ENCODE measurements around the gene WFIKKN2. TPM values are rescaled to one million over a fixed set of nuclear protein-coding genes. Genes with fewer than 3 reads are reported as not detected.

WFIKKN2 gene
- polyA plus RNA-seq, 4 donors, result 1.3 to 12.5 (median 1.4) TPM

DNA sequence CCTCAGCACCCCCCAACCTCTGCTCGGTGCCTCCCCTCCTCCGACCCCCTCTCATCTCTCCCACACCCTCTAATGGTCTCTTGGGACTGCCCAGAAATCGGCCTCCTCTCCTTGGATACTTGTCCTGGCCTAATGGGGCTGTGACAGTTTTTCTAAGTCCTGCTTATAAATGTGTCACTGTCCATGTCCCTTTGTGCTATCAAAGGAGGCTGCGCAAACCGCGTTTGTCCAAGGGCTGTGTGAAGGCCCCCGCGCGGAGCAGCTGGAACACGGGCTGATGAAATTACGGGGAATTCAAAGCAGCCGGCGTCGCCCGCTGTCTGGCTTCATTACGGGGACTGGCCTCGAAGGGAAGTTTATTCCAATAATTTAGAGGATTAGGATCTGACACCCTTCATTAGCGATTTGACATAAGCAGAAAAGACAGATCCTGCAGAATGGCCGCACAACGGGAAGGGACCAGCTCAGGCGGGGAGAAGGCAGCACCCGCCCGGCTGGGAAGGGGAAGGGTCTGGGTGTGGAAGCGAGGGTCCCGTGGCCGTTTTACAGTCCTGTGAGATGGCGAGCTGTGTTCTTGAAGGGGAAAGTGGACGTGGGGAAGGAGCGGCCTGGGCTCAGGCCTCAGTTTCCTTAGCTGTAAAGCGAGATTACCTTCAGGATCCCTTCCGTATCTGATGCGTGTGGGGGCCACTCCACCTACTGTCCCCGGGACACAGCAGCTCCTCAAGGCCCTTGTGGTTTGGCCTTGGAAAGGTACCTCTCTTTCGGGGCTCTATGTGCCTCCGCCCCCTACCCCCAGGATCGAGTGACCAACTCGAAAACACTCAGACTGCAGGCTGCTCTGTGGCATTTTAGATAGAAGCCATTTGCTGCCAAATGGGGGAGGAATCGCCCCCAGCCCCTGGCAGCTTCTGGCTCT is 1.6 kb upstream of the WFIKKN2 start:
- no peak for DNase-seq (ENCODE audit: low read depth in 4 of 4, low spot score in 3 of 4)

DNA sequence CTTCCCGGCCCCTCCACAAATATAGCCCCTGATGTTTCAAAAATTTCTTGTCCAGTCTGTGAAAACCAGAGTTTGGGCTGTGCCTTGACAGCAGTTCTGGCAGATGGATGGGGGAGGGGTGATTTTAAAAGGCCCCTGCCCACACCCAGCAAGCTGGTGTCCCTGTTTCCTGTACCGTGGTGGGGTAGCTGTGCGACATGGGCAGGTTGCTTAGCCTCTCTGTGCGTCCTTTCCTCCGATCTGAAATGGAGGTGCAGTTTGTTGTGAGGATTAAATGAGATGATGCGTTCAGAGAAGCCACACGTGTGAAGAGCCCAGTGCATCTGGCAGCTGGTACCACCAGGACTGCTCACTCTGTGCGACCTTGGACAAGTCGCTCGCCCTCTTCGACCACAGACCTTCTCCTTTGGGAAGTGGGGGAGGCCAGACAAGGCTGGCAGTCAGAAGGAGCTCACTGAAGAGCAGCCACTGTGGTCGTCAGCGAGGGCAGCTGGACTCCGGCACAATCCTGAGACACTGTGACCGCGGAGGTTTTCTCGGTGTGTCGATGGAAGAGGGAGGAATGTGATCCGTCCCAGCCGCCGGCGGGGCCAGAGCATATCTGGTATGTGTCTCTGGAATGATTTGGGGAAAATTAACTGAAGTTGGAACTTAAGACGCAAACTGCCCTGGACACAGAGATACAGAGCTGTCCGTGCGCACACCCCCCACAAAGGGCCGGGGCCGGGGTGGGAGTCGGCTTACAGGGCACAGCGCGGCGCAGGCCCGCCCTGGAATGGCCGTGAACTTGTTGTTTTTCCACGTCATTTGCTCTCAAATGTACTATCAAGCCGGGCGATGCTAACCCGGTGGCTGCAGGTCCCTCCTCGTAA is 721 bp upstream of the WFIKKN2 start:
- no peak for DNase-seq (ENCODE audit: low read depth in 4 of 4, low spot score in 3 of 4)

DNA sequence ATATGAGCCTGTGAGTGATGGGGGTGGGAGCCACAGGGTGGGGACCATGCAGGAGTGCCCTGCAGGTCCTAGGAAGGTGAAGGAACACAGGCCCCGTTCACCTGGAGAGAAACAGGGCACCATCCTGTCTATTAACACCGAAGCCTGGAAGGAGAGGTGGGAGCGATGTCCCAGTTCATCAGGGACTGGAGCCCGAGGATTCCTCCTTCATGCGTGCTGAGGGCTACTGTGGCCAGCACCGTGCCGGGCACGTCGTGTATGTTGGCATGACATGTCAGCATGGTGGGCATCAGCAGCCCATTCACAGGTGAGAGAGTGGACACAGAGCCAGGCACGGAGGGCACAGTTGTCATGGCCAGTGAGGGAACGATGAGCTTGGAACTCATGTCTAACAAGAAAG is 1.4 kb downstream of the WFIKKN2 start:
- no peak for DNase-seq (ENCODE audit: low read depth in 4 of 4, low spot score in 3 of 4)

DNA sequence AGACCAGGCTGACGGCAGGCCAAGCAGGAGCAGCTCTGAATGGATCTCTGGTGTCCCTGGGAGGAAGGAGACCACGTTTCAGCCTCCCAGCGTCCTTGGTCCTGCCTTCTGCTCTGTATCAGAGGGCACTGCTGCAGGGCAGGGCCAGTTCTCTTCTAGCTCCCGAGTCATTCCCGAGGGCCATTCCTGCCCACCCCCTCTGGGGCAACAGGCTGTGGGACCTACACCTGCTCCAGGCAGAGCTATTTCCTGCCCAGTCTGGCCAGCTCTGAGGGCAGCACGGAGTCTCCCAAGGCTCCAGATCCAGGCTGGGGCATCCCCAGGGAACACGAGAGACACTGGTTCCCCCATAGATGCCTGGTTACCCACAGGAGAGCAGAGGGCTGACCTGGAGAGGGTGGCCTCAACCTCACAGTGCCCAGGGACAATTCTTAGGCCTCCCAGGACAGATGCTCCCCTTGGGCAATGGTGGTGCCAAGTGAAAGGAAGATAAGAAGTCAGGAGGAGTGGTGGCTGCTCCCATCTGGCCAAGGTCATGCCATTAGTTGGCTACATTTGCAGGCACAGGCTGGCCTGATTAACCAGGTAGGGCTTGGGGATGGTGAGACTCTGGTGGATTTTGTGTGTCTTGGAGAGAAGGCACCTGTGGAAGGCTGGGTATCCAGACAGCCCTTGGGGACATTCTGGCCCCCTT is 2.0 kb downstream of the WFIKKN2 start:
- no peak for DNase-seq (ENCODE audit: low read depth in 4 of 4, low spot score in 3 of 4)

DNA sequence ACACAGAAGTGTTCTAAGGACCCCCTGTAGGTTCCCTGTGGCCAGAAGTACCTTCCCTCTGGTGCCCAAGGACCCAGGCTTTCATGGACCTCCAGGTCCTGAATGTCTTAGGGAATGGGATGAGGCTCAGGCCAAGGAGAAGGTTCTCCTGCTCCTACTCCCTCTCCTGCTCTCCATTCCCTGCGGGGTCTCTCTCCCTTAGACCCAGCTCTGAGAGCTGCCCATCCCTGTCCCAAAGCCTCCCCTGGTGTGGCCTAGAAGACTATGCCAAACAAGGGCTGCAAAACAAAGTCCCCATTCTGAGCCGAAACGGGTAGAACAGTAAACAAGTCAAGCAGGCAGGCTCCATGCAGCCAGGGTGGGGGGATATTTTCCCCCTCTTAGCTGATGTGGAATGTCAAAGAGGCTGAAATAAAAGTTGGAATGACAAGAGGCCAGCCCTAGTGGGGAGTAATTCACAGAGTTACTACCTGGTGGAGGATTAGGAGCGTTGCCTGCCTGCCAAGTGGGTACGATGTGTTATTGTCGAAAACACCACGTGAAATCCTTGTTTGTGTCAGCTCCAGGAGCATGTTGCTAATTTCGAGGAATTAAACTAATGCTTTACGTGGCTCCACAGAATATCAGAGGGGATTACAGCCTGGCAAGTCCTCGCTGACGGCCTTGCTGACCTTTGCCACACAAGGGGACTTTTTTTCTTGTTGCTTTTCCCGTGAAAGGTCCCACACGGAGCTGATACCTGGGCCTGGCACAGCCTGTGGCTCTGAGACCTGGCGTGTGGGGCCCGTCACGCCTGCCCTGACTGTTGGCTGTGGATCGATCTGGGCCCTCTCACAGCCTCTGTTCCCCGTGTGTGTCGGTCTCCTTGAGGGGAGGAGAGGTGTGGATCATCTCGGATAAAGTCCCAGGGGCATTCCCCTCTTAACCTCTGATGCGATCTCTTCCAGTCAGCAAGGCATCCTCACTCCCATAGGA is 2.9 kb downstream of the WFIKKN2 start:
- DNase-seq (ENCODE audit: low read depth in 4 of 4, low spot score in 3 of 4), result no peak

DNA sequence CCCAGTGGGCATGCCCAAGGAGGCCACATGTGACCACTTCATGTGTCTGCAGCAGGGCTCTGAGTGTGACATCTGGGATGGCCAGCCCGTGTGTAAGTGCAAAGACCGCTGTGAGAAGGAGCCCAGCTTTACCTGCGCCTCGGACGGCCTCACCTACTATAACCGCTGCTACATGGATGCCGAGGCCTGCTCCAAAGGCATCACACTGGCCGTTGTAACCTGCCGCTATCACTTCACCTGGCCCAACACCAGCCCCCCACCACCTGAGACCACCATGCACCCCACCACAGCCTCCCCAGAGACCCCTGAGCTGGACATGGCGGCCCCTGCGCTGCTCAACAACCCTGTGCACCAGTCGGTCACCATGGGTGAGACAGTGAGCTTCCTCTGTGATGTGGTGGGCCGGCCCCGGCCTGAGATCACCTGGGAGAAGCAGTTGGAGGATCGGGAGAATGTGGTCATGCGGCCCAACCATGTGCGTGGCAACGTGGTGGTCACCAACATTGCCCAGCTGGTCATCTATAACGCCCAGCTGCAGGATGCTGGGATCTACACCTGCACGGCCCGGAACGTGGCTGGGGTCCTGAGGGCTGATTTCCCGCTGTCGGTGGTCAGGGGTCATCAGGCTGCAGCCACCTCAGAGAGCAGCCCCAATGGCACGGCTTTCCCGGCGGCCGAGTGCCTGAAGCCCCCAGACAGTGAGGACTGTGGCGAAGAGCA is 4.4 kb downstream of the WFIKKN2 start:
- no peak for DNase-seq (ENCODE audit: low read depth in 4 of 4, low spot score in 3 of 4)

DNA sequence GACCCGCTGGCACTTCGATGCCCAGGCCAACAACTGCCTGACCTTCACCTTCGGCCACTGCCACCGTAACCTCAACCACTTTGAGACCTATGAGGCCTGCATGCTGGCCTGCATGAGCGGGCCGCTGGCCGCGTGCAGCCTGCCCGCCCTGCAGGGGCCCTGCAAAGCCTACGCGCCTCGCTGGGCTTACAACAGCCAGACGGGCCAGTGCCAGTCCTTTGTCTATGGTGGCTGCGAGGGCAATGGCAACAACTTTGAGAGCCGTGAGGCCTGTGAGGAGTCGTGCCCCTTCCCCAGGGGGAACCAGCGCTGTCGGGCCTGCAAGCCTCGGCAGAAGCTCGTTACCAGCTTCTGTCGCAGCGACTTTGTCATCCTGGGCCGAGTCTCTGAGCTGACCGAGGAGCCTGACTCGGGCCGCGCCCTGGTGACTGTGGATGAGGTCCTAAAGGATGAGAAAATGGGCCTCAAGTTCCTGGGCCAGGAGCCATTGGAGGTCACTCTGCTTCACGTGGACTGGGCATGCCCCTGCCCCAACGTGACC is 5.0 kb downstream of the WFIKKN2 start:
- no peak for DNase-seq (ENCODE audit: low read depth in 4 of 4, low spot score in 3 of 4)

DNA sequence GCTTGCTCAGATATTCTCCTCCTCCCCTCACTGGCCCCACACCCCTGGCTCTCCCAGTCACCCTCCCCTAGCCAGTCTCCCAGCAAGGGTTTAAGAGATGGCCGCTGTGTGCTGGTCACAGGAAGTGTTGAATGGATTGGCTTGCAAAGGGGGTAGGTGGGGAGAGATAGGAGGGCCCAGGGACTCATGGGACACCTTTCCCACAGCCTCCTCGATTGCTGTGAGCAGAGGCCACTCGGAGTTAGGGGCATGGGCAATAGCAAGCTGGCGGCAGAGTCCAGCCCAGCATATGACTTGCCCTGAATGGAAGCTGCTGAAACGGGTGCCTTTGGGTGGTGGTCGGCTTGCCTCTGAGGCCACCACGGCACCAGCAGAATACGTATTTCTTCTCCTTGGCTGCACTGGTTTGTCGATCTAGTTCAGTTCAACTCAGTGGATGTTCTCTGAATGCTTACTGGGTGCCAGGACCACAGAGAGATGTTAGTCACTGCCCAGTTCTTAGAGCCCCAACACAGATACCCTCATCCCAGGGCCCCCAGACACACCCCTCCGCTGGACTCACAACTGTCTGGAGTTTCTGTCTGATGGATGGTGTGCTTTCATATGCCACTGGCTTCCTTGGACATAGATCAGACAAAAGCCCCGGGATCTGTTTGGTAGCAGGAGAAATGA is 6.0 kb downstream of the WFIKKN2 start:
- no peak for DNase-seq (ENCODE audit: low read depth in 4 of 4, low spot score in 3 of 4)

DNA sequence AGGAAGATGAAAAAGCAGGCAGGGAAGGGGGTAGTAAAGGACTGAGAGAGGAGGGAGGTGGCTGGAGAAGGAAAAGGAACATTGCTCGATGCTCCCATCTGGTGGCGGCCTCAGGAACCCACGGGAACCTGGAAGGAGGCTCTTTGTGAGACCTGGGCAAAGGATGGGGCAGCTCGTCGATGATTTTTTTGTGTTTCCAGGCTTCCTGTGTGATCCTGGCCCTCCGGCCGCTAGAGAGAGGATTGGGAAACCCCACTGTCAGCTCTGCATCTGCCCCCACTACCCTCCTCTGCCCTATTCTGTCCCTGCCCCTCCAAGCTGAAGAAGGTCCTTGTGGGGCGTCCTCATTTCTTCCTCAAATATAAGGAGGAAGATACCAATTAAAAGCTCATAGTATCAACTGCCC is 6.6 kb downstream of the WFIKKN2 start:
- DNase-seq (ENCODE audit: low read depth in 4 of 4, low spot score in 3 of 4), result no peak

DNA sequence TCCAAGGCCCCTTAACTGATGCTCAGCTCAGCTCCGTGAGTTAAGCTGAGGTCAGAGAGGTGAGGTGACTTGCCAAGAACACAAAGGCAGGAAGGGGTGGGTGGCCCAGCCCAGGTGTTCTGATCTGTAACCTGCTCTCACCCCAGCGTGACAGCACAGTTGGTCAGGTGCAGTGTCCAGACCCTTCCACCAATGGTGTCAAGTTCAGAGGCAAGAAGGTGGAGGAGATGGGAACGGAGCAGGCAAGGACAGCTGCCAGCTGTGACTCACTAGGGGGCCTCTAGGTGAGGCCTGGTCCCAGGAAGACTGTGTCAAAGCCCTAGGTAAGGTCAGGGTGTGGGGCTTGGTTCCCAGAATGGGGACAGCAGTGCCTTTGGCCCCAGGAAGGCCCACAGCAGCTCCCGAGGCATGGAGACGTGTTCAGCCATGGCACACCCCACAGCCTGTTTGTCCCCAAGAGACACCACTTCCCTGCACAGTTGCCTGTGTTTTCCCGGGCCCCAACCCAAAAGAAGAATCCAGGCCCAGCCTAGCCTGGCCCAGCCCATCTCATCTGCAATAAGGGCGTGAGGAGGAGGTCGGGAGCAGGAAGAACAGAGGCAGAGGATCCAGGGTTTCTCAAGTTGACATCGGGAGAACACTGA is 7.2 kb downstream of the WFIKKN2 start:
- no peak for DNase-seq (ENCODE audit: low read depth in 4 of 4, low spot score in 3 of 4)

DNA sequence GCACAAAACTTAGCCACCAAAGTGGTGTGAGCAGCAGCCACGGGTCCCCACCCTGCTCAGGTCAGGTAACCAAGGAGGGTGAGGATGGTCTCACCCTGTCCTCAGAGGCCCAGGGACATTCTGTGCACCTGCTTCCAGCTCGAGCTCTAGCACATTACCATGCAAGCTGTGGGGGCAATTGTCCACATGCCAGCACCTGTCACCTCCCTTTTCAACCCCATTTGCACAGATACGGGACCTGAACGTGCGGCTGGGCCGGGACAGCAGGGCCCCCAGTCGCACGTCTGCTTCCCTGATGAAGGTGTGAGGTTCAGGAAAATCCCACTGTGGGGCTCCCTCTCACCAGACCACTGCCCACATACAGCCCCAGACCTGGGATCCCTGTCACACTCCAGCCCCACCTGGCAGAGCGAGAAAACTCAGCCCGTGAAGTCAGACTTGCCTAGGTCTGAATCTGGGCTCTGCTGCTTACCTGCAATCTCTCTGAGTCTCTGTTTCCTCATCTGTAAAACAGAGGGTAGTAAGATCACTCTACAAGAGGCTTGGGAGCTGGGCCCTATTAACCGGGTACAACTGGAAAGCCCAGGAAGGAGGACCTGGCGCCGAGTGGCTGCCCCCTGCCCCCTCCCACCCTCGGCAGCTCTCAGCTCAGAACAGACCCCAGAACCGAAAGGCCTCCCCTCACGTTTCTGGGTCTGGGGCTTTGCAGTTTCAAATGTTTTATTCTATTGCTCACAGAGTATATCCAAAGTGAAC is 7.9 kb downstream of the WFIKKN2 start:
- no peak for DNase-seq (ENCODE audit: low read depth in 4 of 4, low spot score in 3 of 4)

DNA sequence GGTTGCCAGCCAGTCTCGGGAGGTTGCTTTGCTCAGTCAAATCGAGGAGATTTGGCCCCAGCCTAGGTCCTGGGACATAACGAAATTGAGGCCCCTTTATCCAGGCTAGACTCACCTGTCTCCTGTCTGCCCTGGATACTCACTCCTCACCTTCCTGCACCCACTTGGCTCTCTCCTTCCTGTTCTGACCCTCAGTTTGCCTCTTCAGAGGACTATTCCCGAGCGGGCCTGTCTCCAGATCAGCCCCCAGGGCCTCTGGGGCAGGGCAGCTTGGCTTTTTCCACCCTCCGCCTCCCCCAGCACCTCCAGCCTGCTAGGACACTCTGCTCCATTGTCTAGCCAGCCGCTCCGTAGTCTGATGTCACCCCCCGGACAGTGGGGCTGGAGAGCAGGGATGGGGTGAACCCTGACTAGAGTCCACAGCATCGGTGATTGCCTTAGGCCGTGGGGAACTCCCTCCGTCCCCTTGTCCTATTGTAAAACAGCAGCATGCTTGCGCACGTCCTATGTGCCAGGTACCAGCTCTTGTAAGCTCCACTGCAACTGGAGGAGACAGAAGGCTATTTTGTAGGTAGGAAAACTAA is 8.8 kb downstream of the WFIKKN2 start:
- no peak for DNase-seq (ENCODE audit: low read depth in 4 of 4, low spot score in 3 of 4)

DNA sequence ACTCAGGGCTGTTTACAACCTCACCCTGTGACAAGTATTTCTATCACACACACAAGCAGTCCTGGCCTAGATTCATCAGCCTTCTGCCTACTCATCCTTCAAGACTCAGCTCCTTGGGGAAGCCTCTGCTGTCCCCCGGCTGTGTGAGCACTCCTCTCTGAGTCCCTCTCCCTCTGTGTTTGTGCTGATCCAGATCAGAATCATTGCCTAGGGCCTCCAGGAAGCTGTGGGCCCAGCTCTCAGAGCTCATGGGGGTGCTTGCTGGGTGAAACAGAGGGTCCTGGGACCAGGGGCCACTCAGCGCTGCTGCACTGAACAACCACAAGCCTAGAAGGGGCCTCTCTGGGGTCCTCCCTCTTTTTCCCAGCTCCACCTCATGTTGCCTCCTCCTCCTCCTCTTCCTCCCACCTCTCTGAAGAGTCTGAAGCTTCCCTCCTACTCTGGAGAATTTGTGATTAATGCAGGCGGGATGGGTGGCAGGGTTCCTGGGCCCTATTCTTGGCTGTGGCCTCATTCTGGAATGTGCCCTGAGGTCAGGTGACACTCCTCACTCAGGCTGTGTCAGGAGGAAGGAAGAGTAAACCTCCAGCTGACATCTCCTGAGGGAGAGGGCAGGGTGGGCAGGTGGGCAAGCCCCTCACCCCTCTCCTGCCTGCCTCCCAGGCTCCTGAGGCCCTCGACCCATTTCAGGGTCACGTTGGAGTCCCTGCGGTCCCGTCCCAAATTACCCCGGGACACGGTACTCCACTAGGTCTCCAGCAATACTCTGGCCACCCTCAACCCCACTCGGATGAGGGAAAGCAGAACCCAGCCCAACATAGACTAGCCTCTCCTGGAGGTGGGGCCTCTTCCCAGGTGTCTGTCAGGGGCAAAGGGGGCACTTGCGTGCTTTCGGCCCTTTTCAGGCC is 10.1 kb downstream of the WFIKKN2 start:
- DNase-seq (ENCODE audit: low read depth in 4 of 4, low spot score in 3 of 4), result no peak

DNA sequence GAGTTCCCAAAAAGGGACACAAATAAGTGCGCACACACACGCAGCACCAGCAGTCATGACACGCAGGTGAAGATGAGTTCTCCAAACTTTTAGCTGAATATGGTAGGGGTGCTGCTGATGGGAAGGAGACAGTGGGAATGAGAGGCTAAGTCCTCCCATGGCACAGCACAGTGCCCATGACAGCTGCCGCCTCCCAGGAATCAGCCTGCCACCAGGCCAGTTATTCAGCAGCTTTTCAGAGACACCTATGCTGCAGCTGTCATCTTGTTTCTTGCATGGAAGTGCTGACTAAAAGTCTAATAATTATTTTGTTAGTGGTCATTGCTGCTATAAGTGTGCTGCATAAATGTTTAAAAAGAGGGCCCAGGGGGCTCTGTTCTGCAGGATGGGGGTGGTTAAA is 12.2 kb downstream of the WFIKKN2 start:
- no peak for DNase-seq (ENCODE audit: low read depth in 4 of 4, low spot score in 3 of 4)

DNA sequence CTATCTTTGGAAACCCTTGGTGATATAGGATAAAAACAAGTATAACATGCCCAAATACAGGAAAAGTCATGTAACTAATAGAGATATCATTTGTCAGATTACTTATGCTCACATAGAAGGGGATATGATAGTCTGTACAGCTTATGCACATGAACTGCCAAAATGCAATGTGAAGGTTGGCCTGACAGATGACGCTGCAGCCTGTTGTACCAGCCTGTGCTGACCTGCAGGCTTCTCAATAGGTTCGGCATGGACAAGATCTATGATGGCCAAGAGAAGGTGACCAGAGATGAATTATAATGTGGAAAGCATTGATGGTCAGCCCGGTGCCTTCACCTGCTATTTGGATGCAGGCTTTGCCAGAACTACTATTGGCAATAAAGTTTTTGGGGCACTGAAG is 12.7 kb downstream of the WFIKKN2 start:
- no peak for DNase-seq (ENCODE audit: low read depth in 4 of 4, low spot score in 3 of 4)

DNA sequence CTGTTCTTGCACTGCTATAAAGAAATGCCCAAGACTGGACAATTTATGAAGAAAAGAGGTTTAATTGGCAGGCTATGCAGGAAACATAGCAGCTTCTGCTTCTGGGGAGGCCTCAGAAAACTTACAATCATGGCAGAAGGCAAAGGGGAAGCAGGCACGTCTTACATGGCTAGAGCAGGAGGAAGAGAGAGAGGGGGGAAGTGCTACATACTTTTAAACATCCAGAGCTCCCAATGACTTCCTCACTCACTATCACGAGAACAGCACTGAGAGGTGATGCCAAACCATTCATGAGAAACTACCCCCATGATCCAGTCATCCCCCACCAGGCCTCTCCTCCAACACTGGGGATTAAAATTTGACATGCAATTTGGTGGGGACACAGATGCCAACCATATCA is 13.3 kb downstream of the WFIKKN2 start:
- DNase-seq (ENCODE audit: low read depth in 4 of 4, low spot score in 3 of 4), result no peak
